GM12878 (cell line): ENCODE data around the gene RNU2-63P. TPM values are rescaled to one million over a fixed set of nuclear protein-coding genes. Genes with fewer than 3 reads are reported as not detected.

Source experiments
- ATAC-seq: fragments of 200-7000 bp; cut with Tn5 transposase; 3 replicates; pipeline ENCODE4 v1.9.1; 2020; ENCODE audit warnings: mild to moderate bottlenecking, moderate library complexity
- BruUV-seq: library from RNA; stranded (reverse); fragments of 400-500 nt; replicated peaks from 2 replicates; lab custom pipeline; 2021; lab: Mats Ljungman, UMichigan
- CTCF ChIA-PET: fragments of 300-600 bp; sonication (Branson Sonifier 250); formaldehyde crosslinking; extraction: SDS; loops from one replicate; lab custom pipeline; 2021; ENCODE audit warnings: inconsistent platforms; lab: Yijun Ruan, JAX
- POLR2A ChIA-PET: fragments of 350-600 bp; formaldehyde crosslinking; extraction: SDS; loops from one replicate; lab custom pipeline; 2021; ENCODE audit warnings: inconsistent platforms; lab: Charles Lee
- RAD21 ChIA-PET: fragments of 300-600 bp; sonication (Branson Sonifier 250); formaldehyde crosslinking; loops from one replicate; lab custom pipeline; 2023; ENCODE audit warnings: antibody characterized with exemption; ENCODE audit not compliant: unreplicated experiment; lab: Charles Lee
- SMC1A ChIA-PET: fragments of 300-600 bp; sonication (Branson Sonifier 250); formaldehyde crosslinking; loops from one replicate; lab custom pipeline; 2023; ENCODE audit not compliant: unreplicated experiment, uncharacterized antibody; lab: Charles Lee
- DNase-seq: peaks from one replicate; pipeline ENCODE4 v3.0.0-alpha.2; 2011; ENCODE audit warnings: low read depth, low spot score
- FAIRE-seq: peaks from 3 replicates; lab custom pipeline; 2011; peaks lifted over from hg19 to GRCh38; lab: Jason Lieb, UNC
- H2AFZ ChIP-seq: 2 replicates; pipeline ENCODE4 v1.6.0; 2011; ENCODE audit warnings: low read depth, low read length, control low read depth; ENCODE audit not compliant: control insufficient read depth
- H3K27ac ChIP-seq: 2 replicates; pipeline ENCODE4 v1.5.1; 2011; ENCODE audit warnings: control low read depth; ENCODE audit not compliant: control insufficient read depth, insufficient read depth
- H3K27me3 ChIP-seq, 2 experiments: replicated peaks in 1 of 2; 2 replicates each; pipeline versions ENCODE4 v1.6.0 to v1.6.1; 2011; ENCODE audit warnings: low read length in 1 of 2; ENCODE audit not compliant: control insufficient read depth in 2 of 2, insufficient read depth in 2 of 2
- H3K36me3 ChIP-seq, 2 experiments: 2 replicates each; pipeline ENCODE4 v1.5.1; 2011; ENCODE audit warnings: low read length in 1 of 2; ENCODE audit not compliant: control insufficient read depth in 2 of 2, insufficient read depth in 2 of 2
- H3K4me1 ChIP-seq: 2 replicates; pipeline ENCODE4 v1.6.1; 2011; ENCODE audit warnings: mild to moderate bottlenecking, low read length, moderate library complexity, mixed read lengths; ENCODE audit not compliant: control insufficient read depth, insufficient read depth
- H3K4me2 ChIP-seq: 2 replicates; pipeline ENCODE4 v1.6.0; 2011; ENCODE audit warnings: control low read depth; ENCODE audit not compliant: control insufficient read depth, insufficient read depth
- H3K4me3 ChIP-seq: fragments of 200-600 bp; sonication (generic); 2 replicates; pipeline ENCODE4 v1.5.1; 2016
- H3K79me2 ChIP-seq: 2 replicates; pipeline ENCODE4 v1.6.0; 2011; ENCODE audit warnings: low read length; ENCODE audit not compliant: control insufficient read depth, insufficient read depth
- H3K9ac ChIP-seq: 2 replicates; pipeline ENCODE4 v1.8.0; 2011; ENCODE audit warnings: low read length, control low read depth, mixed read lengths; ENCODE audit not compliant: control insufficient read depth, insufficient read depth
- H3K9me3 ChIP-seq: replicated peaks from 3 replicates; pipeline ENCODE4 v1.5.1; 2011; ENCODE audit warnings: mild to moderate bottlenecking, low read length; ENCODE audit not compliant: control insufficient read depth, insufficient read depth
- H4K20me1 ChIP-seq: 2 replicates; pipeline ENCODE4 v1.6.0; 2011; ENCODE audit not compliant: control insufficient read depth, insufficient read depth
- JUNB ChIP-seq: IDR thresholded peaks from 2 replicates; pipeline ENCODE4 v1.6.1; 2016; ENCODE audit warnings: antibody characterized with exemption, mild to moderate bottlenecking
- PBX3 ChIP-seq: IDR thresholded peaks from 2 replicates; pipeline ENCODE4 v1.6.1; 2011; ENCODE audit warnings: mild to moderate bottlenecking, low read depth, low read length, moderate library complexity; ENCODE audit not compliant: insufficient replicate concordance
- WGBS: methylation state at CpG from one replicate; pipeline ENCODE4 v1.1.6; 2016; ENCODE audit warnings: low lambda C conversion rate; ENCODE audit not compliant: insufficient replicate concordance, insufficient coverage; ENCODE audit errors: missing lambda C conversion rate; 5-methylcytosine and 5-hydroxymethylcytosine counted together
- in situ Hi-C: fragments of 300-500 bp; cut with MboI; formaldehyde crosslinking; loops from 9 replicates; pipeline ENCODE4 v1.14.3; 2018; ENCODE audit warnings: mixed read lengths
- intact Hi-C: fragments of 100-400 bp; cut with micrococcal nuclease; formaldehyde crosslinking; loops from one replicate; pipeline ENCODE4 v1.14.2; 2022; ENCODE audit not compliant: unreplicated experiment
- polyA plus RNA-seq, 11 experiments: library from polyadenylated mRNA; depleted of rRNA in 4 of 11; unstranded in 6 of 11; stranded (reverse) in 5 of 11; fragments of >200 nt; fragmentation: Nextera tagmentation in 4 of 11; fragmentation: Illumina TruSeq in 1 of 11; extraction: Ambion mirVana in 4 of 11; extraction: Trizol in 1 of 11; gene quantifications; 1 replicate in 1 of 11; 2 replicates in 10 of 11; pipeline versions ENCODE4 v1.2.1 to v1.2.3, GENCODE V29; 2011 to 2016; ENCODE audit warnings: inconsistent platforms in 2 of 11, missing spikeins in 2 of 11, low read depth in 1 of 11
- total RNA-seq, 4 experiments: library from RNA; depleted of rRNA in 3 of 4; stranded (reverse); fragments of >200 nt in 3 of 4; fragmentation: Illumina TruSeq in 1 of 4; extraction: Trizol in 1 of 4; gene quantifications; 2 replicates each; pipeline versions ENCODE4 v1.2.1 to v1.2.3, GENCODE V29; 2013 to 2021
- TF ChIP-seq, protein P1 (sequence below): fragments of 450-650 bp; IDR thresholded peaks from 2 replicates; pipeline ENCODE4 v1.6.1; 2016; ENCODE audit warnings: mild to moderate bottlenecking

The RNU2-63P gene
- total and polyA plus RNA-seq, 10 of the 15 experiments (the other 5 are each of a cell fraction or from before 2014, with no cell fraction given) = 10.7 to 117 (median 12.3) TPM; not detected in 5

- H3K4me1 ChIP-seq = no peaks in the 10 kb centered on the region
- peak overlapping the region; percentile 62 for H3K9ac ChIP-seq
- H2AFZ ChIP-seq = peak overlapping the region; percentile 96
- H3K9me3 ChIP-seq = no peaks in the 10 kb centered on the region; the same call in 1 of the 3 replicates
- POLR2A ChIA-PET = no interaction called here
- RAD21 ChIA-PET = no interaction called here
- H3K4me3 ChIP-seq = peak overlapping the region; percentile 58
- no peak for FAIRE-seq
- 21% methylated on average over 42 of the region's 46 CpGs for WGBS
- in situ Hi-C loops (loop anchor here (25.0 kb wide), 1 partner anchor 530 kb away; no protein-coding TSS in a partner anchor), intact Hi-C loops (no loop called here)
- no peaks in the 10 kb centered on the region for H3K79me2 ChIP-seq
- H3K27me3 ChIP-seq = peaks cover 0 to 1% of the 10 kb centered on the region in 2 experiments; a peak in 2 of 4 replicates
- H3K36me3 ChIP-seq = no peaks in the 10 kb centered on the region
- no TSS peak for BruUV-seq
- CTCF ChIA-PET = interaction anchor here (1.2 kb wide), 1 partner anchor 43 kb away, joined by 4 read pairs; no protein-coding TSS in a partner anchor
- TF ChIP-seq, protein P1, sequence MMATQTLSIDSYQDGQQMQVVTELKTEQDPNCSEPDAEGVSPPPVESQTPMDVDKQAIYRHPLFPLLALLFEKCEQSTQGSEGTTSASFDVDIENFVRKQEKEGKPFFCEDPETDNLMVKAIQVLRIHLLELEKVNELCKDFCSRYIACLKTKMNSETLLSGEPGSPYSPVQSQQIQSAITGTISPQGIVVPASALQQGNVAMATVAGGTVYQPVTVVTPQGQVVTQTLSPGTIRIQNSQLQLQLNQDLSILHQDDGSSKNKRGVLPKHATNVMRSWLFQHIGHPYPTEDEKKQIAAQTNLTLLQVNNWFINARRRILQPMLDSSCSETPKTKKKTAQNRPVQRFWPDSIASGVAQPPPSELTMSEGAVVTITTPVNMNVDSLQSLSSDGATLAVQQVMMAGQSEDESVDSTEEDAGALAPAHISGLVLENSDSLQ = peak; percentile 93
- TF ChIP-seq PBX3 (peak; percentile 86), JUNB (no peak)
- TF ChIP-seq, all 136 proteins: peak for 2
- SMC1A ChIA-PET = interaction anchor here (1.0 kb wide), 1 partner anchor 21 kb away, joined by 3 read pairs; no protein-coding TSS in a partner anchor
- H3K27ac ChIP-seq = peak overlapping the region; percentile 57
- H3K4me2 ChIP-seq = peak overlapping the region; percentile 88
- no peaks in the 10 kb centered on the region for H4K20me1 ChIP-seq
- ATAC-seq (peak; percentile 72), DNase-seq (peak; percentile 16)
Measured at GRCh38 chr2:88016960-88017779, 823 bp upstream of the RNU2-63P start.
